Naive B cell (primary cell): Measurements from ENCODE around the gene IGF1. TPM values are rescaled to one million over a fixed set of nuclear protein-coding genes. Genes with fewer than 3 reads are reported as not detected.
"Not testable (repeated sequence)": the region's sequence is repeated elsewhere in the genome, so short reads cannot be mapped to it uniquely, and the experiment has no call there.

Experiments used
- ATAC-seq, 2 donors: fragments of 150-1000 bp; cut with Tn5 transposase; 2 replicates each; pipeline ENCODE4 v1.10.0; 2021; ENCODE audit warnings: low read depth in 2 of 2, mild to moderate bottlenecking in 2 of 2, moderate library complexity in 2 of 2
- DNase-seq: peaks from one replicate; pipeline ENCODE4 v3.0.0; 2022
- H3K27ac Mint-ChIP-seq, 6 donors: one replicate each; pipeline ENCODE4 v1.8.0; 2020 to 2022; ENCODE audit warnings: mild to moderate bottlenecking in 6 of 6, mixed read lengths in 6 of 6, moderate library complexity in 5 of 6, inconsistent platforms in 2 of 6
- H3K27me3 Mint-ChIP-seq, 3 donors: one replicate each; pipeline ENCODE4 v1.8.0; 2021 to 2022; ENCODE audit warnings: mixed read lengths in 3 of 3, mild to moderate bottlenecking in 1 of 3
- H3K36me3 Mint-ChIP-seq, 2 donors: one replicate each; pipeline ENCODE4 v1.8.0; 2020 to 2022; ENCODE audit warnings: mixed read lengths in 2 of 2, inconsistent platforms in 1 of 2, mild to moderate bottlenecking in 1 of 2
- H3K4me1 Mint-ChIP-seq, 3 donors: one replicate each; pipeline ENCODE4 v1.8.0; 2020 to 2022; ENCODE audit warnings: mixed read lengths in 3 of 3, inconsistent platforms in 1 of 3, mild to moderate bottlenecking in 1 of 3, moderate library complexity in 1 of 3
- H3K4me3 Mint-ChIP-seq, 8 donors: one replicate each; pipeline ENCODE4 v1.8.0; 2020 to 2022; ENCODE audit warnings: mild to moderate bottlenecking in 8 of 8, mixed read lengths in 8 of 8, moderate library complexity in 8 of 8, inconsistent platforms in 2 of 8
- H3K9me3 Mint-ChIP-seq, 7 donors: one replicate each; pipeline ENCODE4 v1.8.0; 2020 to 2022; ENCODE audit warnings: mixed read lengths in 7 of 7, mild to moderate bottlenecking in 5 of 7, inconsistent platforms in 2 of 7, moderate library complexity in 1 of 7
- polyA plus RNA-seq, 6 donors: library from polyadenylated mRNA; unstranded; fragments of 300-500 nt; fragmentation: Illumina TruSeq; gene quantifications; one replicate each; pipeline ENCODE4 v1.2.3, GENCODE V29; 2021; ENCODE audit warnings: low read depth in 6 of 6

IGF1 gene
- polyA plus RNA-seq, 6 donors from 2014 or later, result not detected

- Mint-ChIP-seq H3K27ac (peak overlapping the region in 1 of 6 donors; percentile 10), H3K9me3 (peaks cover 0 to 19% (median 11%) of the 10 kb centered on the region in 7 donors), H3K4me3 (no peak overlapping the region), H3K36me3 (no peaks in the 10 kb centered on the region), H3K27me3 (peaks cover 0 to 9% (median 0%) of the 10 kb centered on the region in 3 donors), H3K4me1 (no peaks in the 10 kb centered on the region)
- no peak for ATAC-seq
- no peak for DNase-seq
Observed at GRCh38 chr12:102372087-102372486, 108.3 kb downstream of the IGF1 start.

GRCh38 chr12:102371165-102371564 lies 109.2 kb downstream of the IGF1 start:
- DNase-seq, result no peak
- no peak overlapping the region for H3K4me3 Mint-ChIP-seq
- ATAC-seq, result no peak
- H3K27me3 Mint-ChIP-seq, result peaks cover 0 to 9% (median 0%) of the 10 kb centered on the region in 3 donors
- no peaks in the 10 kb centered on the region for H3K36me3 Mint-ChIP-seq
- H3K27ac Mint-ChIP-seq, result no peak overlapping the region
- no peaks in the 10 kb centered on the region for H3K4me1 Mint-ChIP-seq
- peaks cover 0 to 19% (median 11%) of the 10 kb centered on the region in 7 donors for H3K9me3 Mint-ChIP-seq

DNA sequence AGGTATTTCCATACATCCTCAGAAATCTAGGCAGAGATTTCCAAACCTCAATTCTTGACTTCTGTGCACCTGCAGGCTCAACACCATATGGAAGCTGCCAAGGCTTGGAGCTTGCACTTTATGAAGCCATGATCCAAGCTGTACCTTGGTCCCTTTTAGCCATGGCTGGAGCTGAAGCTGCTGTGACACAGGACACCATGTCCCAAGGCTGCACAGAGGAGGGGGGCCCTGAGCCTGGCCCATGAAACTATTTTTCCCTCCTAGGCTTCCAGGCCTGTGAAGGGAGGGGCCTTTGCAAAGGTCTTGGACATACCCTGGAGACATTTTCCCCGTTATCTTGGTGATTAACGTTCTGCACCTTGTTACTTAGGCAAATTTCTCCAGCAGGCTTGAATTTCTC lies 110.5 kb downstream of the IGF1 start:
- no peak for DNase-seq
- Mint-ChIP-seq H3K4me3 (no peak overlapping the region), H3K36me3 (no peaks in the 10 kb centered on the region), H3K9me3 (peaks cover 0 to 19% (median 11%) of the 10 kb centered on the region in 7 donors), H3K27ac (no peak overlapping the region), H3K27me3 (peaks cover 0 to 9% (median 0%) of the 10 kb centered on the region in 3 donors), H3K4me1 (no peaks in the 10 kb centered on the region)
- ATAC-seq, result no peak

DNA sequence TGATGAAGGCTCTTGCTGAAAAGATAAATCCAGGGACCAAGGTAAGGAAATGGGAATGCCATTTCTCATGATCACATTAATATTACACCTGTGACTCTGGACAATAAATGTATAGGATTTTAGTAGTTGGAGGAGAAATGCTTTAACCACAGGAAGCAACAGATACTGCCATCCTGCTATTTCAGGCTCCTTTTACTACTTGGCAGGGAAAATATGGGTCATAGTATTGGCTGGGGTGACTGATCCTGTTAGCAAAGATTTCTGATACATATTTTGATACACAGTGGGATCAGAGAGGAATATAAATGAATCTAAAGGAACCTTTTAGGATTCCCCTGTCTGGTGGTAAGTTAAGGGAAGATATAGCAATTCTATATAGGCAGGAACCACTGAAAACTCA lies 115.0 kb downstream of the IGF1 start:
- Mint-ChIP-seq H3K9me3 (peaks cover 0 to 19% (median 11%) of the 10 kb centered on the region in 7 donors), H3K4me1 (no peaks in the 10 kb centered on the region), H3K4me3 (no peak overlapping the region), H3K27me3 (peaks cover 5 to 12% (median 5%) of the 10 kb centered on the region in 3 donors), H3K36me3 (no peaks in the 10 kb centered on the region), H3K27ac (no peak overlapping the region)
- DNase-seq (no peak), ATAC-seq (no peak)

- peaks cover 0 to 19% (median 11%) of the 10 kb centered on the region in 7 donors for H3K9me3 Mint-ChIP-seq
- no peak overlapping the region for H3K4me3 Mint-ChIP-seq
- H3K36me3 Mint-ChIP-seq, result no peaks in the 10 kb centered on the region
- no peak for ATAC-seq
- H3K27ac Mint-ChIP-seq, result no peak overlapping the region
- peaks cover 4 to 18% (median 5%) of the 10 kb centered on the region in 3 donors for H3K27me3 Mint-ChIP-seq
- no peak for DNase-seq
- H3K4me1 Mint-ChIP-seq, result no peaks in the 10 kb centered on the region
Observed at GRCh38 chr12:102364709-102365108, 115.7 kb downstream of the IGF1 start.

- H3K27ac Mint-ChIP-seq, result no peak overlapping the region
- no peaks in the 10 kb centered on the region for H3K4me1 Mint-ChIP-seq
- H3K9me3 Mint-ChIP-seq, result peaks cover 15 to 47% (median 23%) of the 10 kb centered on the region in 7 donors
- no peak for DNase-seq
- no peak overlapping the region for H3K4me3 Mint-ChIP-seq
- peaks cover 0 to 13% of the 10 kb centered on the region in 2 donors for H3K36me3 Mint-ChIP-seq
- ATAC-seq, result no peak
- H3K27me3 Mint-ChIP-seq, result peaks cover 0 to 27% (median 0%) of the 10 kb centered on the region in 3 donors
Observed at GRCh38 chr12:102356690-102357089, 123.7 kb downstream of the IGF1 start.

DNA sequence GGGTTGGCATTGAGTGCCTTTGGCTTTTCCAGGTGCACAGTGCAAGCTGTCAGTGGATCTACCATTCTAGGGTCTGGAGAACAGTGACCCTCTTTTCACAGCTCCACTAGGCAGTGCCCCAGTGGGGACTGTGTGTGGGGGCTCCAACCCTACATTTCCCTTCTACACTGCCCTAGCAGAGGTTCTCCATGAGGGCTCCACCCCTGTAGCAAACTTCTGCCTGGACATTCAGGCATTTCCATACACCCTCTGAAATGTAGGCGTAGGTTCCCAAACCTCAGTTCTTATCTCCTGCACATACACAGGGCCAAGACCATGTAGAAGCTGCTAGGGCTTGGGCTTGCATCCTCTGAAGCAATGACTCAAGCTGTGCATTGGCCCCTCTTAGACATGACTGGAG lies 126.1 kb downstream of the IGF1 start:
- not testable (repeated sequence) for H3K27me3 Mint-ChIP-seq, DNase-seq, H3K4me1 Mint-ChIP-seq, ATAC-seq, H3K27ac Mint-ChIP-seq, H3K4me3 Mint-ChIP-seq
- H3K36me3 Mint-ChIP-seq, result peaks cover 0 to 13% of the 10 kb centered on the region in 2 donors
- H3K9me3 Mint-ChIP-seq, result peaks cover 11 to 50% (median 23%) of the 10 kb centered on the region in 7 donors

- DNase-seq (no peak), ATAC-seq (no peak)
- Mint-ChIP-seq H3K27ac (no peak overlapping the region), H3K4me1 (no peaks in the 10 kb centered on the region), H3K4me3 (no peak overlapping the region), H3K27me3 (peaks cover 0 to 8% (median 6%) of the 10 kb centered on the region in 3 donors), H3K36me3 (peaks cover 0 to 13% of the 10 kb centered on the region in 2 donors), H3K9me3 (peaks cover 11 to 42% (median 23%) of the 10 kb centered on the region in 7 donors)
Observed at GRCh38 chr12:102351322-102351721, 129.0 kb downstream of the IGF1 start.

- peaks cover 14 to 33% (median 24%) of the 10 kb centered on the region in 7 donors for H3K9me3 Mint-ChIP-seq
- no peak overlapping the region for H3K27ac Mint-ChIP-seq
- no peaks in the 10 kb centered on the region for H3K4me1 Mint-ChIP-seq
- no peak overlapping the region for H3K4me3 Mint-ChIP-seq
- H3K36me3 Mint-ChIP-seq, result peaks cover 0 to 13% of the 10 kb centered on the region in 2 donors
- DNase-seq (no peak), ATAC-seq (no peak)
- H3K27me3 Mint-ChIP-seq, result peaks cover 4 to 8% (median 6%) of the 10 kb centered on the region in 3 donors
Observed at GRCh38 chr12:102350070-102350469, 130.3 kb downstream of the IGF1 start.

- DNase-seq (no peak), ATAC-seq (no peak)
- no peak overlapping the region for H3K27ac Mint-ChIP-seq
- peaks cover 10 to 27% (median 18%) of the 10 kb centered on the region in 7 donors for H3K9me3 Mint-ChIP-seq
- no peak overlapping the region for H3K4me3 Mint-ChIP-seq
- peaks cover 0 to 13% of the 10 kb centered on the region in 2 donors for H3K36me3 Mint-ChIP-seq
- peaks cover 5 to 8% (median 6%) of the 10 kb centered on the region in 3 donors for H3K27me3 Mint-ChIP-seq
- no peaks in the 10 kb centered on the region for H3K4me1 Mint-ChIP-seq
Observed at GRCh38 chr12:102349079-102349478, 131.3 kb downstream of the IGF1 start.

DNA sequence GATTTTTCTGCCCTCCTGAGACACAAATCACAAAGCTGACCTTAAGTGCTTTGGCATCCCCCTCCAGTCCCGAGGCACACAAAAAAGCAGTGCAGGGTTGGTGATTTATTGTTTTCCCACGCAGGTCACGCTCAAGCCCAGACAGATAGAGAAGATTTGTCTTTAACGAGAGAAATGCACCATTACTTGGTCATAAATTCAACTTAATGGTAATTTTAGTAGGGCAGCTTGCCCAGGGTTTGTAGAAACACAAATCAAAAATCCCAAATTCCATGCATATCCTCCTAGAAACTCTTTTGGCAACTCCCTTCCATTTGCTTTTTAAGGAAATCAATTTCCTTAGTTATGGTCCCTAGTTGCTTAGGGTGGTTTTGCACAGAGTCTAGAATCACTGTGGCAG lies 132.6 kb downstream of the IGF1 start:
- Mint-ChIP-seq H3K4me3 (no peak overlapping the region), H3K4me1 (no peaks in the 10 kb centered on the region), H3K27me3 (peaks cover 5 to 8% (median 6%) of the 10 kb centered on the region in 3 donors), H3K36me3 (peaks cover 0 to 10% of the 10 kb centered on the region in 2 donors), H3K27ac (no peak overlapping the region), H3K9me3 (peaks cover 7 to 17% (median 9%) of the 10 kb centered on the region in 7 donors)
- ATAC-seq (no peak), DNase-seq (no peak)
